Osteocyte (in vitro differentiated cells): Measurements from ENCODE around the gene C1orf210. TPM values are rescaled to one million over a fixed set of nuclear protein-coding genes. Genes with fewer than 3 reads are reported as not detected.

ENCODE experiments used
- DNase-seq: peaks from one replicate; pipeline ENCODE4 v3.0.0; 2021; ENCODE audit warnings: mixed read lengths; ENCODE audit not compliant: unreplicated experiment; ENCODE audit errors: extremely low spot score
- H3K27ac Mint-ChIP-seq: one replicate; pipeline ENCODE4 v1.8.0; 2021; ENCODE audit warnings: mild to moderate bottlenecking, mixed read lengths; ENCODE audit not compliant: unreplicated experiment
- H3K27me3 Mint-ChIP-seq: one replicate; pipeline ENCODE4 v1.8.0; 2021; ENCODE audit warnings: mixed read lengths; ENCODE audit not compliant: unreplicated experiment
- H3K36me3 Mint-ChIP-seq: one replicate; pipeline ENCODE4 v1.8.0; 2021; ENCODE audit warnings: mixed read lengths; ENCODE audit not compliant: unreplicated experiment
- H3K4me1 Mint-ChIP-seq: one replicate; pipeline ENCODE4 v1.8.0; 2021; ENCODE audit warnings: mixed read lengths; ENCODE audit not compliant: unreplicated experiment
- H3K4me3 Mint-ChIP-seq: one replicate; pipeline ENCODE4 v1.8.0; 2021; ENCODE audit warnings: mild to moderate bottlenecking, moderate library complexity, mixed read lengths; ENCODE audit not compliant: unreplicated experiment
- H3K9me3 Mint-ChIP-seq: one replicate; pipeline ENCODE4 v1.8.0; 2021; ENCODE audit warnings: mixed read lengths; ENCODE audit not compliant: unreplicated experiment
- total RNA-seq: library from RNA; stranded (reverse); gene quantifications from 2 replicates; pipeline ENCODE4 v1.2.1, GENCODE V29; 2021
- TF ChIP-seq, protein P1 (sequence below): fragments of 200-600 bp; sonication (generic); IDR thresholded peaks from 2 replicates; pipeline ENCODE4 v1.5.0; 2021; ENCODE audit warnings: antibody characterized with exemption, mild to moderate bottlenecking, moderate library complexity

Gene C1orf210
- total RNA-seq, 1 donor from 2014 or later = not detected

DNA sequence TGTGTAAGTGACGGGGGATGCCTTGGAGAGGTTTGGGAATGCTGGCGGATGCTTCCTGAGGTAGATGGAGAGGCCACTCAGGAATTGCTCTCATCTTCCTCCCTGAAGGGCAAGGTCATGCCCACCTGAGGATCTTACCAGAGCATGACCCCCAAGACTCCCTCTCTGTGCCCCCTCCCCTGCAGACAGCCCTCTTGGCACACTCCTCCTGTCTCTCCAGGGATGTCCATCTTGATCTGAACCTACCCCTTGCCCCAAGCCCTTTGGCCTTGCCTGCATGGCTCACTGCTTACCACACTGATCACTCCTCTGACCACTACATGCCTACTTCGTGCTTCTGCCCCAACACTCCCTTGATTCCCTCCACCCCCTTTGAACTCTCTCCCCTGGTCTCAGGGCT lies 34.4 kb upstream of the C1orf210 start:
- Mint-ChIP-seq H3K27ac (no peak overlapping the region), H3K9me3 (peaks cover 3% of the 10 kb centered on the region), H3K27me3 (no peaks in the 10 kb centered on the region), H3K36me3 (no peaks in the 10 kb centered on the region), H3K4me3 (no peak overlapping the region), H3K4me1 (no peaks in the 10 kb centered on the region)
- TF ChIP-seq, protein P1, sequence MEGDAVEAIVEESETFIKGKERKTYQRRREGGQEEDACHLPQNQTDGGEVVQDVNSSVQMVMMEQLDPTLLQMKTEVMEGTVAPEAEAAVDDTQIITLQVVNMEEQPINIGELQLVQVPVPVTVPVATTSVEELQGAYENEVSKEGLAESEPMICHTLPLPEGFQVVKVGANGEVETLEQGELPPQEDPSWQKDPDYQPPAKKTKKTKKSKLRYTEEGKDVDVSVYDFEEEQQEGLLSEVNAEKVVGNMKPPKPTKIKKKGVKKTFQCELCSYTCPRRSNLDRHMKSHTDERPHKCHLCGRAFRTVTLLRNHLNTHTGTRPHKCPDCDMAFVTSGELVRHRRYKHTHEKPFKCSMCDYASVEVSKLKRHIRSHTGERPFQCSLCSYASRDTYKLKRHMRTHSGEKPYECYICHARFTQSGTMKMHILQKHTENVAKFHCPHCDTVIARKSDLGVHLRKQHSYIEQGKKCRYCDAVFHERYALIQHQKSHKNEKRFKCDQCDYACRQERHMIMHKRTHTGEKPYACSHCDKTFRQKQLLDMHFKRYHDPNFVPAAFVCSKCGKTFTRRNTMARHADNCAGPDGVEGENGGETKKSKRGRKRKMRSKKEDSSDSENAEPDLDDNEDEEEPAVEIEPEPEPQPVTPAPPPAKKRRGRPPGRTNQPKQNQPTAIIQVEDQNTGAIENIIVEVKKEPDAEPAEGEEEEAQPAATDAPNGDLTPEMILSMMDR = no peak
- no peak for DNase-seq

DNA sequence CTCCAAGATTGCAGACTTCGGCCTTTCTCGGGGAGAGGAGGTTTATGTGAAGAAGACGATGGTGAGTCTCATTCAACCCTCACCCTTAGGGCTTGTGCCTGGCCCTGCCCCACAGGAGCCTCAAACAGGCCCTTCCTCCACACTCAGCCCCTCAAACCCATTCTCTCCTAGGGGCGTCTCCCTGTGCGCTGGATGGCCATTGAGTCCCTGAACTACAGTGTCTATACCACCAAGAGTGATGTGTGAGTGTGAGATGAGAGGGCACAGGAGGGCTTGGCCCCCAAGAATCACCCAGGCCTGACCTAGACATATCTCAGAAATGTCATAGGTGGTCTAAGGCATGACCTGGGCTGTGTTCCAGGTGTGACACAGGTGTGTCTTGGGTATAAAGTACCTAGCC lies 33.9 kb upstream of the C1orf210 start:
- Mint-ChIP-seq H3K9me3 (no peaks in the 10 kb centered on the region), H3K4me3 (no peak overlapping the region), H3K27ac (no peak overlapping the region), H3K27me3 (no peaks in the 10 kb centered on the region), H3K4me1 (no peaks in the 10 kb centered on the region), H3K36me3 (no peaks in the 10 kb centered on the region)
- DNase-seq = no peak
- TF ChIP-seq, protein P1 = no peak

DNA sequence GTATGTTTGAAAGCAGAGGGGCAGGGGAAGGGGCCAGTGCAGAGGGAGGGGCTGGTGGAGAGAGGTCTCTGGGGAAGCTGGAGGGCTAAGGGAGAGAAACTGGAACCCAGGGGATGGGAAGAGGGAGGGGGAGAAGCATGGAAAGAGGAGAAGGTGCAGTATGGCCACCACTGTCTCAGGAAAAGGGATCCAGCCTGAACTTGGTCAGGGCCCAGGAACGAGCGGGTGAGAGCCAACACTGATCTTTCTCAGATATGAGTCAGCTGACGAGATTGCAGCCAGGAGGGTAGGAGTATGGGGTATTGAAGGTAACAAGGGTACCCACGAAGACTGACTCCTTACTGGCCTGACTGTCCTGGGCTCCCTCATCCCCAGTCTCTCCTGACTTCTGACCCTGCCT lies 33.5 kb upstream of the C1orf210 start:
- TF ChIP-seq, protein P1 = no peak
- no peak overlapping the region for H3K4me3 Mint-ChIP-seq
- H3K4me1 Mint-ChIP-seq = no peaks in the 10 kb centered on the region
- no peak for DNase-seq
- no peak overlapping the region for H3K27ac Mint-ChIP-seq
- no peaks in the 10 kb centered on the region for H3K9me3 Mint-ChIP-seq
- no peaks in the 10 kb centered on the region for H3K36me3 Mint-ChIP-seq
- H3K27me3 Mint-ChIP-seq = no peaks in the 10 kb centered on the region

DNA sequence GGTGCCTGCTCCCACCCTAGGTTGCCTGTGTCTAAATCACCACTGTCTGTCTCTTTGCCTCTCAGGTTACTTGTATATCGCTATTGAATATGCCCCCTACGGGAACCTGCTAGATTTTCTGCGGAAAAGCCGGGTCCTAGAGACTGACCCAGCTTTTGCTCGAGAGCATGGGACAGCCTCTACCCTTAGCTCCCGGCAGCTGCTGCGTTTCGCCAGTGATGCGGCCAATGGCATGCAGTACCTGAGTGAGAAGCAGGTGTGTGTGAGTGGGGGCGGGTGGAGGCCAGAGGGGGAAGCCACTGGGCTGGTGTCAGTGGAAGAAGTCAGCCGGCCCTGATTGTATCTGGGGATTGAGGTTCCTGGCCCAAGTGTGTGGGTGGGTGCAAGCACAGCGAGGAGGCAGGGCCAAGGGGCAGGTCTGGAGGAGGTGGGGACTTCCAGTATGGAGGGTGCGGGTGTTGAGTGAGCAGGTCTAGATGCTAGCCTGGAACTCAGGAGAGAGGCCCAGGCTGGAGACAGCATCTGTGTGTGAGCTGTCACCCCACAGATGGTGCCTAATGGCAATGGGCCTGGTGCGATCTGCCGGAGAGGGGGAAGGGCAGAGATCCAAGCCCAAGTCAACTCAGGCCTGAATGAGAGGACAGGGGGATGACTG lies 32.6 kb upstream of the C1orf210 start:
- TF ChIP-seq, protein P1 = no peak
- Mint-ChIP-seq H3K4me1 (no peaks in the 10 kb centered on the region), H3K27me3 (no peaks in the 10 kb centered on the region), H3K27ac (no peak overlapping the region), H3K36me3 (no peaks in the 10 kb centered on the region), H3K9me3 (no peaks in the 10 kb centered on the region), H3K4me3 (no peak overlapping the region)
- DNase-seq = no peak

DNA sequence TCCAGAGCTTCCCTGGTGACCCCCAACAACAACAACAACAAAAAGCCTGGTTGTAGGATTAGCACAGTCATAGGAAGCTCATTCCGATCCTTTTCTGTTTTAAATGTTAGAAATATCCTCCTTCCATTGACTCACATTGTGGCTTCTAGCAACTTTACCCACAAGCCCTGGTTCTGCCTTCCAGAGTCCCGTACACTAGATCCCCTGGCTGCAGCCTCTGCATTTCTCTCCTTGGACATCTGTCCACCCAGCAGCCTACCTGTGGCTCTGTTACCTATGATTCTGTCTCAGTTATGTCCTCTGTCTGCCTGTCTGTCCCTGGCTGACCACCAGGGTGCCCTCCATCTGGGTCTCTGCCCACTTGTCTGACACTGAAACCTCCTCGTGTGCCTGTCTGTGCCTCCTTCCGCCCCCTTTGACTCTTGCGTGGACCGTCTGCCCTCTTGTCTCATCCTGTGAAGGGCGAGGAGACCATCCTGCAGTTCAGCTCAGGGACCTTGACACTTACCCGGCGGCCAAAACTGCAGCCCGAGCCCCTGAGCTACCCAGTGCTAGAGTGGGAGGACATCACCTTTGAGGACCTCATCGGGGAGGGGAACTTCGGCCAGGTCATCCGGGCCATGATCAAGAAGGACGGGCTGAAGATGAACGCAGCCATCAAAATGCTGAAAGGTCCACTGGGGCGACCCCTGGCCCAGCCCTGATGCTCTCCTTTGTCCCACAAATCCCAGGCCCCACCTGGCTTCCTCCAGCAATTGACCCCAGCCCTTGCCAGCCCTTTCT lies 31.5 kb upstream of the C1orf210 start:
- Mint-ChIP-seq H3K4me3 (no peak overlapping the region), H3K4me1 (no peaks in the 10 kb centered on the region), H3K27ac (no peak overlapping the region), H3K36me3 (no peaks in the 10 kb centered on the region), H3K27me3 (no peaks in the 10 kb centered on the region), H3K9me3 (no peaks in the 10 kb centered on the region)
- TF ChIP-seq, protein P1 = peak; percentile 15
- no peak for DNase-seq
